GDM1 (cell line): Measurements from ENCODE around the gene MSANTD2.
"Not testable (repeated sequence)": the region's sequence is repeated elsewhere in the genome, so short reads cannot be mapped to it uniquely, and the experiment has no call there.

Experiments
- DNase-seq: peaks from one replicate; lab custom pipeline; 2025; lab: John Stamatoyannopoulos, UW

The MSANTD2 gene

GRCh38 chr11:124770959-124771358, 29.2 kb downstream of the MSANTD2 start:
- not testable (repeated sequence) for DNase-seq

GRCh38 chr11:124769806-124770774, 30.1 kb downstream of the MSANTD2 start:
- no peak for DNase-seq

GRCh38 chr11:124768914-124769313, 31.3 kb downstream of the MSANTD2 start:
- DNase-seq, result no peak

GRCh38 chr11:124766156-124766555, 34.0 kb downstream of the MSANTD2 start:
- DNase-seq, result no peak

GRCh38 chr11:124763156-124763947, 36.9 kb downstream of the MSANTD2 start:
- peak; percentile 61 for DNase-seq

- DNase-seq, result no peak
Observed at GRCh38 chr11:124762624-124763155, 37.5 kb downstream of the MSANTD2 start.

- DNase-seq, result no peak
Observed at GRCh38 chr11:124762105-124762623, 38.0 kb downstream of the MSANTD2 start, which contains the start of gene ESAM. ESAM (minus strand) TSS chr11:124762290; CDS start chr11:124762154, 136 bp downstream.

- no peak for DNase-seq
Observed at GRCh38 chr11:124761301-124762104, 38.7 kb downstream of the MSANTD2 start.

GRCh38 chr11:124760806-124761205, 39.4 kb downstream of the MSANTD2 start:
- no peak for DNase-seq

GRCh38 chr11:124760205-124760652, 40.0 kb downstream of the MSANTD2 start:
- DNase-seq, result no peak

GRCh38 chr11:124759266-124760204, 40.7 kb downstream of the MSANTD2 start:
- no peak for DNase-seq

- peak; percentile 87 for DNase-seq
Observed at GRCh38 chr11:124758355-124759265, 41.6 kb downstream of the MSANTD2 start.

GRCh38 chr11:124757320-124757719, 42.9 kb downstream of the MSANTD2 start:
- DNase-seq, result no peak

- DNase-seq, result no peak
Observed at GRCh38 chr11:124756753-124757227, 43.4 kb downstream of the MSANTD2 start.

GRCh38 chr11:124756033-124756752, 44.0 kb downstream of the MSANTD2 start:
- no peak for DNase-seq

GRCh38 chr11:124754710-124755109, 45.5 kb downstream of the MSANTD2 start:
- no peak for DNase-seq

- DNase-seq, result no peak
Observed at GRCh38 chr11:124754309-124754708, 45.9 kb downstream of the MSANTD2 start.

GRCh38 chr11:124753624-124754023, 46.6 kb downstream of the MSANTD2 start:
- DNase-seq, result no peak
